Peyer's patch (tissue), 4 donors: ENCODE measurements around the gene COL16A1.

Experiments
- CTCF ChIP-seq, 6 experiments: fragments of 450-650 bp in 4 of 6; fragments of 200-600 bp in 2 of 6; sonication (generic) in 1 of 6; IDR thresholded peaks; one replicate each; pipeline ENCODE4 v1.5.1; 2017 to 2019; ENCODE audit warnings: antibody characterized with exemption in 6 of 6, mild to moderate bottlenecking in 3 of 6, moderate library complexity in 1 of 6
- POLR2A ChIP-seq, 2 donors: fragments of 450-650 bp; IDR thresholded peaks; one replicate each; pipeline ENCODE4 v1.5.1; 2017; ENCODE audit warnings: antibody characterized with exemption in 2 of 2, mild to moderate bottlenecking in 2 of 2, moderate library complexity in 2 of 2

DNA sequence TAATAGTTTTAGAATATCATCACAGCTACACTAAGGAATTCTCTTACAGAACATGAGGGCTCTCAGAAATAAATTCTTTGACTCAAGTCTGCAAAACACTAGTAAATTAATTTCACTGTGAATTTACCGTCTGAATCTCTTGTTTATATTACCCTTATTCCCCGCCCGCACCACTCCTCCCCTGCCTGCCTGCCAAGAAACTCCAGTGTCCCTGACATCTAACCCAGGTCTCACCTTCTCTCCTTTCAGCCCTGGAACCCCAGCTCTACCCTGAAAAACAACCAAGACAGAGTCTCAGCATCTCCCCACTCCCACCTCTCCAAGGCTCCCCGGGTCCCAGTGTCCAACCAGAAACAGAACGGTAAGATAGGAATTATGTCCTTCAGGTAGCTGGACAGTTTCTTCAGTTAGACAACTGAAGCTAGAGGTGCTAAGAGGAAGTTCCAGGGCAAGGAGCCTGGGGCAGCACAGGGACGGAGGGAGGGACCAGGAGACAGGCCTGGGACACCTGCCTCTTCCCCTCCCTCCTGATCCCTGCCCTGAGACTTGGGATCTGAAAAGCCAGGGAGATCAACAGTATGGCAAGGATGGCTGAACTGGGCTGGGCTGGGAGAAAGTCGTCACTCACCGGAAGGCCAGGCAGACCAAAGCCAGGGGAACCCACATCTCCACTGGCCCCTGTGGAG lies 15.4 kb downstream of the COL16A1 start:
- no peak for TF ChIP-seq CTCF (IDR thresholded peaks at IDR 0.05)
- TF ChIP-seq POLR2A (IDR thresholded peaks at IDR 0.05) = no peak
